Suprapubic skin (tissue), 4 donors: Measurements from ENCODE around the gene VWA3B. TPM values are rescaled to one million over a fixed set of nuclear protein-coding genes. Genes with fewer than 3 reads are reported as not detected.

Experiments
- DNase-seq, 2 donors: peaks; one replicate each; pipeline ENCODE4 v3.0.0-alpha.2; 2019; ENCODE audit warnings: low spot score in 2 of 2
- H3K27ac ChIP-seq: fragments of 200-600 bp; sonication (generic); one replicate; pipeline ENCODE4 v1.5.1; 2019
- H3K27me3 ChIP-seq: fragments of 200-600 bp; sonication (generic); one replicate; pipeline ENCODE4 v1.5.1; 2019
- H3K36me3 ChIP-seq: fragments of 200-600 bp; sonication (generic); one replicate; pipeline ENCODE4 v1.5.1; 2019
- H3K4me1 ChIP-seq: fragments of 200-600 bp; sonication (generic); one replicate; pipeline ENCODE4 v1.5.1; 2019
- H3K4me3 ChIP-seq: fragments of 200-600 bp; sonication (generic); one replicate; pipeline ENCODE4 v1.5.1; 2019; ENCODE audit warnings: mild to moderate bottlenecking
- H3K9me3 ChIP-seq: fragments of 200-600 bp; sonication (generic); one replicate; pipeline ENCODE4 v1.5.1; 2019
- EP300 ChIP-seq: sonication (generic); formaldehyde crosslinking; IDR thresholded peaks from one replicate; pipeline ENCODE4 v1.6.1; 2017; ENCODE audit warnings: antibody characterized with exemption
- POLR2A ChIP-seq, 2 donors: fragments of 450-650 bp; IDR thresholded peaks; one replicate each; pipeline ENCODE4 v1.6.1; 2017; ENCODE audit warnings: antibody characterized with exemption in 2 of 2, mild to moderate bottlenecking in 2 of 2, moderate library complexity in 2 of 2
- POLR2AphosphoS5 ChIP-seq, 3 donors: sonication (generic); formaldehyde crosslinking; IDR thresholded peaks; one replicate each; pipeline ENCODE4 v1.6.1; 2017; ENCODE audit warnings: antibody characterized with exemption in 3 of 3
- WGBS: methylation state at CpG from one replicate; pipeline ENCODE4 v1.1.5; 2018; 5-methylcytosine and 5-hydroxymethylcytosine counted together
- total RNA-seq, 4 donors: library from RNA; depleted of rRNA; stranded (reverse); fragments of >200 nt; gene quantifications; one replicate each; pipeline ENCODE4 v1.1.0, GENCODE V29; 2016
- TF ChIP-seq, protein P1 (sequence below), 2 donors: fragments of 200-600 bp in 1 of 2; fragments of 450-650 bp in 1 of 2; sonication (generic) in 1 of 2; IDR thresholded peaks; one replicate each; pipeline ENCODE4 v1.5.1; 2016 to 2019; ENCODE audit warnings: antibody characterized with exemption in 2 of 2, mild to moderate bottlenecking in 1 of 2, moderate library complexity in 1 of 2

Gene VWA3B
- total RNA-seq, 4 donors from 2014 or later: not detected

DNA sequence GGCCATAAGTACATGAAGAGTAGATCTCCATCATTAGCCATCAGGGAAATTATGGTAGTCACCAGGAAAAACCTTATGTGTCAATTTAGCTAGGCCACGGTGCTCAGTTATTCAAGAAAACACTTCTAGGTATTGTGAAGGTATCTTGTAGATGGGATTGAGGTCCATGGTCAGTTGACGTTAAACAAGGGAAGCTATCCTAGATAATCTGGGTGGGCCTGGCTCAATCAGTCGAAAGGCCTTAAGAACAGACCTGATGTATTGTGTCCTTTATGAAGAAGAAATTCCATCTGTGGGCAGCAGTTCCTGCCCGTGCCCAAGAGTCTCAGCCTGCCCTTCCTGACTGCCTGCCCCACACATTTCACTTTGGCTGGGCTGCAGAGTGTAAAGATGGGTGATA lies 242.6 kb downstream of the VWA3B start:
- Histone ChIP-seq H3K4me3 (no peak overlapping the region), H3K36me3 (no peaks in the 10 kb centered on the region), H3K9me3 (no peaks in the 10 kb centered on the region), H3K27ac (no peak overlapping the region), H3K4me1 (no peaks in the 10 kb centered on the region), H3K27me3 (no peaks in the 10 kb centered on the region)
- DNase-seq: no peak
- no peak for TF ChIP-seq POLR2AphosphoS5 (IDR thresholded peaks at IDR 0.05)
- TF ChIP-seq, protein P1, sequence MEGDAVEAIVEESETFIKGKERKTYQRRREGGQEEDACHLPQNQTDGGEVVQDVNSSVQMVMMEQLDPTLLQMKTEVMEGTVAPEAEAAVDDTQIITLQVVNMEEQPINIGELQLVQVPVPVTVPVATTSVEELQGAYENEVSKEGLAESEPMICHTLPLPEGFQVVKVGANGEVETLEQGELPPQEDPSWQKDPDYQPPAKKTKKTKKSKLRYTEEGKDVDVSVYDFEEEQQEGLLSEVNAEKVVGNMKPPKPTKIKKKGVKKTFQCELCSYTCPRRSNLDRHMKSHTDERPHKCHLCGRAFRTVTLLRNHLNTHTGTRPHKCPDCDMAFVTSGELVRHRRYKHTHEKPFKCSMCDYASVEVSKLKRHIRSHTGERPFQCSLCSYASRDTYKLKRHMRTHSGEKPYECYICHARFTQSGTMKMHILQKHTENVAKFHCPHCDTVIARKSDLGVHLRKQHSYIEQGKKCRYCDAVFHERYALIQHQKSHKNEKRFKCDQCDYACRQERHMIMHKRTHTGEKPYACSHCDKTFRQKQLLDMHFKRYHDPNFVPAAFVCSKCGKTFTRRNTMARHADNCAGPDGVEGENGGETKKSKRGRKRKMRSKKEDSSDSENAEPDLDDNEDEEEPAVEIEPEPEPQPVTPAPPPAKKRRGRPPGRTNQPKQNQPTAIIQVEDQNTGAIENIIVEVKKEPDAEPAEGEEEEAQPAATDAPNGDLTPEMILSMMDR (IDR thresholded peaks at IDR 0.05): no peak
- TF ChIP-seq POLR2A (IDR thresholded peaks at IDR 0.05): no peak
- TF ChIP-seq EP300: no peak
- 85% methylated on average over 4 of the region's 4 CpGs for WGBS

- Histone ChIP-seq H3K4me1 (no peaks in the 10 kb centered on the region), H3K27me3 (no peaks in the 10 kb centered on the region), H3K27ac (no peak overlapping the region), H3K36me3 (no peaks in the 10 kb centered on the region), H3K9me3 (no peaks in the 10 kb centered on the region), H3K4me3 (no peak overlapping the region)
- WGBS: 91% methylated on average over 5 of the region's 5 CpGs
- TF ChIP-seq POLR2AphosphoS5 (IDR thresholded peaks at IDR 0.05) (no peak), EP300 (no peak), POLR2A (IDR thresholded peaks at IDR 0.05) (no peak)
- TF ChIP-seq, protein P1 (IDR thresholded peaks at IDR 0.05): no peak
- no peak for DNase-seq
Measured at GRCh38 chr2:98332989-98333388, 246.0 kb downstream of the VWA3B start.

- WGBS: 70% methylated on average over 2 of the region's 2 CpGs
- H3K4me1 ChIP-seq: no peaks in the 10 kb centered on the region
- H3K4me3 ChIP-seq: no peak overlapping the region
- H3K9me3 ChIP-seq: no peaks in the 10 kb centered on the region
- TF ChIP-seq POLR2AphosphoS5 (IDR thresholded peaks at IDR 0.05): no peak
- no peak for TF ChIP-seq POLR2A (IDR thresholded peaks at IDR 0.05)
- TF ChIP-seq EP300: no peak
- TF ChIP-seq, protein P1 (IDR thresholded peaks at IDR 0.05): no peak
- H3K27me3 ChIP-seq: no peaks in the 10 kb centered on the region
- no peak for DNase-seq
- H3K36me3 ChIP-seq: no peaks in the 10 kb centered on the region
- no peak overlapping the region for H3K27ac ChIP-seq
Measured at GRCh38 chr2:98333922-98334321, 247.0 kb downstream of the VWA3B start.

GRCh38 chr2:98334439-98335078 lies 247.6 kb downstream of the VWA3B start:
- Histone ChIP-seq H3K27me3 (no peaks in the 10 kb centered on the region), H3K27ac (no peak overlapping the region), H3K9me3 (no peaks in the 10 kb centered on the region), H3K4me1 (no peaks in the 10 kb centered on the region), H3K4me3 (no peak overlapping the region), H3K36me3 (no peaks in the 10 kb centered on the region)
- DNase-seq: no peak
- WGBS: 14% methylated on average over 4 of the region's 4 CpGs
- TF ChIP-seq, protein P1 (IDR thresholded peaks at IDR 0.05): no peak
- TF ChIP-seq EP300: no peak
- no peak for TF ChIP-seq POLR2AphosphoS5 (IDR thresholded peaks at IDR 0.05)
- no peak for TF ChIP-seq POLR2A (IDR thresholded peaks at IDR 0.05)

GRCh38 chr2:98335271-98335670 lies 248.3 kb downstream of the VWA3B start:
- H3K27me3 ChIP-seq: no peaks in the 10 kb centered on the region
- H3K4me1 ChIP-seq: no peaks in the 10 kb centered on the region
- DNase-seq: no peak
- H3K36me3 ChIP-seq: no peaks in the 10 kb centered on the region
- H3K27ac ChIP-seq: no peak overlapping the region
- H3K9me3 ChIP-seq: no peaks in the 10 kb centered on the region
- TF ChIP-seq EP300: no peak
- TF ChIP-seq POLR2AphosphoS5 (IDR thresholded peaks at IDR 0.05): no peak
- TF ChIP-seq, protein P1 (IDR thresholded peaks at IDR 0.05): no peak
- TF ChIP-seq POLR2A (IDR thresholded peaks at IDR 0.05): no peak
- WGBS: 80% methylated on average over 3 of the region's 3 CpGs
- H3K4me3 ChIP-seq: no peak overlapping the region
